HL-60 (cell line): ENCODE measurements around the gene FMNL2.

Experiments
- CTCF ChIP-seq: IDR thresholded peaks from one replicate; pipeline ENCODE4 v1.5.1; 2011; ENCODE audit warnings: low read length, control low read depth, inconsistent platforms; ENCODE audit not compliant: insufficient read depth
- GABPA ChIP-seq: IDR thresholded peaks from 2 replicates; pipeline ENCODE4 v1.6.1; 2012; ENCODE audit warnings: low read depth
- POLR2AphosphoS5 ChIP-seq: IDR thresholded peaks from 2 replicates; pipeline ENCODE4 v1.6.1; 2012; ENCODE audit warnings: low read depth

- TF ChIP-seq CTCF, result no peak
- TF ChIP-seq GABPA, result no peak
- no peak for TF ChIP-seq POLR2AphosphoS5
Measured at GRCh38 chr2:152646775-152647174, 311.8 kb downstream of the FMNL2 start.
